HUES6 (cell line): ENCODE measurements around the gene DOCK10.
"Not testable (repeated sequence)": the region's sequence is repeated elsewhere in the genome, so short reads cannot be mapped to it uniquely, and the experiment has no call there.

Source experiments
- H3K27ac ChIP-seq: 2 replicates; pipeline ENCODE4 v1.7.0; 2013; ENCODE audit warnings: low read depth, mild to moderate bottlenecking, low read length, inconsistent platforms
- H3K27me3 ChIP-seq: 2 replicates; pipeline ENCODE4 v1.6.1; 2013; ENCODE audit warnings: low read length; ENCODE audit not compliant: control insufficient read depth, insufficient read depth
- H3K36me3 ChIP-seq: 2 replicates; pipeline ENCODE4 v1.6.1; 2013; ENCODE audit warnings: low read length; ENCODE audit not compliant: control insufficient read depth, insufficient read depth
- H3K4me1 ChIP-seq: 2 replicates; pipeline ENCODE4 v1.6.1; 2013; ENCODE audit warnings: low read length; ENCODE audit not compliant: control insufficient read depth, insufficient read depth
- H3K4me3 ChIP-seq: 2 replicates; pipeline ENCODE4 v1.5.1; 2013; ENCODE audit warnings: low read depth, low read length
- H3K9ac ChIP-seq: one replicate; pipeline ENCODE4 v1.6.1; 2013; ENCODE audit warnings: mild to moderate bottlenecking, low read length
- H3K9me3 ChIP-seq: 2 replicates; pipeline ENCODE4 v1.6.1; 2013; ENCODE audit warnings: low read depth, low read length; ENCODE audit not compliant: control insufficient read depth, insufficient read depth

DOCK10 gene

GRCh38 chr2:224943601-224944041 is 98.6 kb downstream of the DOCK10 start:
- H3K9me3 ChIP-seq, H3K4me3 ChIP-seq, H3K27ac ChIP-seq, H3K9ac ChIP-seq, H3K27me3 ChIP-seq, H3K36me3 ChIP-seq: not testable (repeated sequence)
- peaks cover 11% of the 10 kb centered on the region for H3K4me1 ChIP-seq

DNA sequence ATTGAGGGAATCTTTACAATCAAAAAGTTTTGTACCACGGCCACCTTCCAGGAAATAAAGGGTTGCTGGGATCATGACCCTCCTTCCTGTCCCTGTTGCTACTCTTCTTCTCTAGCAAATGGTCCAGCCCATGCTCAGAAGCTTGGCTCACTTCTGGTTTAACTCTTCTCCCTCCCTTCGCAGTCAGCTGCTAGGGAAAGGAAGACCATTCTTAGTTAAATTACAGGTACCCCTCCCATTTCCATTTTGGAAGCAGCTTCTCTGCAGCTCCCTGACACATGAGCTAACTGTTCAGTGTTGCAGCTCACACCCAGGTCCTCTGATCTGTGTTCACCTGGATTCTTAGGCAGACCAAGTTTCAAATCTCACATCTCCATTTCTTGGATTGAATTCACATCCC is 100.3 kb downstream of the DOCK10 start:
- Histone ChIP-seq H3K4me1 (peaks cover 20% of the 10 kb centered on the region), H3K27ac (no peak overlapping the region), H3K36me3 (no peaks in the 10 kb centered on the region), H3K9me3 (no peaks in the 10 kb centered on the region), H3K27me3 (no peaks in the 10 kb centered on the region), H3K4me3 (no peak overlapping the region), H3K9ac (no peak overlapping the region)

DNA sequence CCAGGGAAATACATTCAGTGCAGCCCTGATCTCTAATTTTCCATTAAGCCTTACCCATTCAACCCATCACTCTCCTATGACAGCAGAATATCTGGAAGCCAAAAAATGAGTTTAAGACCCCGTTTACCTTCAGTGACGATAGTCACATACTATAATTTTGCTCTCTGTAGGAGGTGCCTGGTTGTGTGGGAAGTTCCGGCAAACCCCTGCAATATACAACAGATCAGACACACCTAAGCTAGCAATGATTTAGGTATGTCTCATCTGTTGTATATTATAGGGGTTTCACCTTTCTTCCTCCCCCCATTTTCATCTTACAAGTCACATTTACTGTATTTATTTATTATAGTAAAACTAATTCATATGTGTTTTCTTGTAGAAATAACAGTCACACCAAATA is 101.7 kb downstream of the DOCK10 start:
- Histone ChIP-seq H3K27me3 (no peaks in the 10 kb centered on the region), H3K4me3 (no peak overlapping the region), H3K27ac (no peak overlapping the region), H3K36me3 (no peaks in the 10 kb centered on the region), H3K9me3 (no peaks in the 10 kb centered on the region), H3K4me1 (peaks cover 20% of the 10 kb centered on the region), H3K9ac (no peak overlapping the region)

GRCh38 chr2:224938651-224939182 is 103.6 kb downstream of the DOCK10 start:
- Histone ChIP-seq H3K4me3 (no peak overlapping the region), H3K9ac (no peak overlapping the region), H3K36me3 (no peaks in the 10 kb centered on the region), H3K9me3 (no peaks in the 10 kb centered on the region), H3K4me1 (peaks cover 29% of the 10 kb centered on the region), H3K27ac (no peak overlapping the region), H3K27me3 (no peaks in the 10 kb centered on the region)

DNA sequence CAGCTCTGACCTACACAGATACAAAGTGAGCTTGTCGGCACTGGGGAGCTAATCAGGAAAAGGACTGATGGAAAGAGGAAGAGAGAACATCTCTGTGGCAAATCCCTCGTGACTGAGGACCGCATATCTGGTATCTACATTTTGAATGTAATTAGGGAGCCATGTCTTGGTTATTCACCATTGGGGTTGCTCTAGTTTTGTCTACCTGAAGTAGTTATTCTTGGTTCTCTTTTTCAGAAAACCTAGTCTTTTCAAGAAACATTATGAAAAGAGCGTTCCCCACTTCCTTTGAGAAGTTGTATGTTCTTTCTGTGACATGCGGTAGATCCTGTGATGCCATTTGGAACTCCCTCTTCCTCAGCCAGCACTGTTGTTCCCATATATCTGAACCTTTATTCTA is 104.4 kb downstream of the DOCK10 start:
- Histone ChIP-seq H3K9ac (no peak overlapping the region), H3K36me3 (no peaks in the 10 kb centered on the region)

GRCh38 chr2:224934526-224935188 is 107.6 kb downstream of the DOCK10 start:
- H3K27ac ChIP-seq: no peak overlapping the region
- no peak overlapping the region for H3K9ac ChIP-seq
- no peaks in the 10 kb centered on the region for H3K36me3 ChIP-seq
- no peaks in the 10 kb centered on the region for H3K9me3 ChIP-seq
- no peaks in the 10 kb centered on the region for H3K27me3 ChIP-seq
- no peak overlapping the region for H3K4me3 ChIP-seq
- H3K4me1 ChIP-seq: peaks cover 22% of the 10 kb centered on the region; the same call in 1 of the 2 replicates

More for the DNA sequence above, 104.4 kb downstream of the DOCK10 start:
- Histone ChIP-seq H3K4me3 (no peak overlapping the region), H3K9me3 (no peaks in the 10 kb centered on the region), H3K27ac (no peak overlapping the region), H3K4me1 (peaks cover 29% of the 10 kb centered on the region), H3K27me3 (no peaks in the 10 kb centered on the region)

- no peak overlapping the region for H3K4me3 ChIP-seq
- H3K27me3 ChIP-seq: no peaks in the 10 kb centered on the region
- H3K36me3 ChIP-seq: no peaks in the 10 kb centered on the region
- no peaks in the 10 kb centered on the region for H3K9me3 ChIP-seq
- no peak overlapping the region for H3K9ac ChIP-seq
- H3K4me1 ChIP-seq: peaks cover 22% of the 10 kb centered on the region; the same call in 1 of the 2 replicates
- no peak overlapping the region for H3K27ac ChIP-seq
Observed at GRCh38 chr2:224933431-224933830, 108.8 kb downstream of the DOCK10 start.

DNA sequence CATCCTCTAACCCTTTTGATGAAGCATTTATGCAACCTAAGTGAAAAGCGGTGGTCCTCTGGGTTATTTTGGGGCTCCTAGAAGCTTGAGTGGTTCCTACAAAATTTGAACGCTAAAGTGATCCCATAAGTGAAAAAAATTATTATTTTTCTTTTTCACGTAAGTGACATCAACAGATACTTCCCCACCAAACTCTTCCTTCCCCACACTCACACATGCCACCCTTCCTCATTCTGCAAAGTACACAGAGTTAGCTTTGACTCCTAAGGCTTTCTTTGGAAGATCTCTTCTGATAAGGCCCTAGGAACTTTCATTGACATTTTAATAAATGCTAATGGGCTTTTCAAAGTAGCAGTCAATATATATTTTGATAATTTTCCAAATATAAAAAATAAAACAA is 109.7 kb downstream of the DOCK10 start:
- Histone ChIP-seq H3K4me1 (peaks cover 16% of the 10 kb centered on the region; the same call in 1 of the 2 replicates), H3K36me3 (no peaks in the 10 kb centered on the region), H3K9me3 (no peaks in the 10 kb centered on the region), H3K4me3 (no peak overlapping the region), H3K27me3 (no peaks in the 10 kb centered on the region), H3K9ac (no peak overlapping the region), H3K27ac (no peak overlapping the region)

GRCh38 chr2:224931956-224932355 is 110.3 kb downstream of the DOCK10 start:
- Histone ChIP-seq H3K36me3 (no peaks in the 10 kb centered on the region), H3K27ac (no peak overlapping the region), H3K4me1 (peaks cover 13% of the 10 kb centered on the region; the same call in 1 of the 2 replicates), H3K4me3 (no peak overlapping the region), H3K9ac (no peak overlapping the region), H3K27me3 (no peaks in the 10 kb centered on the region), H3K9me3 (no peaks in the 10 kb centered on the region)

DNA sequence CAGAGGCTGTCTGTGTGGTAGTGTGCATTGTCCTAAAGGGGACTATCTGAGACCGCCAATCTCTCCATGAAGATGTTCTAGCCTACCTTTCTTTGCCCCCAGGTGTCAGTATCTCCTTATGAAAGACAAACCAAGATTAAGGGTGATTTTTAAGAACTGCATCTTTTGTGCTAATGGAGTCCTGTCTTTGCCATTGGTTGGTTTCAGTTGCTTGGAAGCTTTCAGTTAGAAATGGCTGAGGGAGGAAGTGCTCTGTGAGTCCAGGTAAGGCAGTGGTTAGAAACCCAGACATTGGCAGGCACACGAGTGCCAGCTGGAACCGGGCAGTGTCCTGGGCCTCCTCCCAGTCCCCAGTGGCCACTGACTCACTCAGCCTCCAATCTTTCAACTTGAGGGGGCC is 111.3 kb downstream of the DOCK10 start:
- H3K36me3 ChIP-seq: no peaks in the 10 kb centered on the region
- no peak overlapping the region for H3K27ac ChIP-seq
- no peaks in the 10 kb centered on the region for H3K9me3 ChIP-seq
- no peak overlapping the region for H3K9ac ChIP-seq
- peaks cover 13% of the 10 kb centered on the region; the same call in 1 of the 2 replicates for H3K4me1 ChIP-seq
- no peak overlapping the region for H3K4me3 ChIP-seq
- H3K27me3 ChIP-seq: no peaks in the 10 kb centered on the region

DNA sequence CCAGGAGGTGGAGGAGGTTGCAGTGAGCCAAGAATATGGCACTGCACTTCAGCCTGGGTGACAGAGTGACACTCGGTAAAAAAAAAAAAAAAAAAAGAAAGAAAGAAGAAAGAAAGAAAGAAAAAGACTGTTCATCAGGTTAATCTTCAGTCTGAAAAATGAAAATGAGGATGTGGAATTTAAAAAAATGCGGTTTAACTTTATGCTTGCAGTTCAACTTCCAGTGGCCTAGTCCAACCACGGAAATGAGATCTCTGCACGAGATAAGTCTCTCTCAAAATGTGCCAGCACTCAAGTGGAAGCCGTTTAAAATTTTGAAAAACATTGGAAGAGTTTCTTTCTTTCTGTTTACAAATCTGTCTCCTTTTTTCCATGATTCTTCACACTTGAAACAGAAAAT is 112.1 kb downstream of the DOCK10 start:
- H3K4me1 ChIP-seq: peaks cover 9% of the 10 kb centered on the region; the same call in 1 of the 2 replicates
- no peaks in the 10 kb centered on the region for H3K9me3 ChIP-seq
- no peak overlapping the region for H3K27ac ChIP-seq
- H3K36me3 ChIP-seq: no peaks in the 10 kb centered on the region
- H3K4me3 ChIP-seq: no peak overlapping the region
- H3K27me3 ChIP-seq: no peaks in the 10 kb centered on the region
- H3K9ac ChIP-seq: no peak overlapping the region
